Mesothelial cell of epicardium (in vitro differentiated cells): Measurements from ENCODE around the gene DBNDD1. TPM values are rescaled to one million over a fixed set of nuclear protein-coding genes. Genes with fewer than 3 reads are reported as not detected.

Experiments used
- DNase-seq, 2 experiments: peaks; one replicate each; pipeline ENCODE4 v3.0.0; 2021; ENCODE audit warnings: low spot score in 2 of 2; ENCODE audit not compliant: unreplicated experiment in 2 of 2
- H3K27ac Mint-ChIP-seq: 2 replicates; pipeline ENCODE4 v1.8.0; 2021; ENCODE audit warnings: mixed read lengths
- H3K27me3 Mint-ChIP-seq: 2 replicates; pipeline ENCODE4 v1.8.0; 2021; ENCODE audit warnings: low read depth, mixed read lengths
- H3K36me3 Mint-ChIP-seq: 2 replicates; pipeline ENCODE4 v1.8.0; 2021; ENCODE audit warnings: mixed read lengths
- H3K4me1 Mint-ChIP-seq: 2 replicates; pipeline ENCODE4 v1.8.0; 2021; ENCODE audit warnings: mixed read lengths
- H3K4me3 Mint-ChIP-seq: 2 replicates; pipeline ENCODE4 v1.8.0; 2021; ENCODE audit warnings: mild to moderate bottlenecking, moderate library complexity, mixed read lengths
- H3K9me3 Mint-ChIP-seq: 2 replicates; pipeline ENCODE4 v1.8.0; 2021; ENCODE audit warnings: mixed read lengths
- CTCF ChIP-seq: fragments of 200-600 bp; sonication (generic); IDR thresholded peaks from one replicate; pipeline ENCODE4 v1.5.0; 2021; ENCODE audit warnings: antibody characterized with exemption; ENCODE audit not compliant: unreplicated experiment
- total RNA-seq: library from RNA; stranded (reverse); gene quantifications from 3 replicates; pipeline ENCODE4 v1.2.1, GENCODE V29; 2021

The DBNDD1 gene
- total RNA-seq, 1 donor from 2014 or later, result 10.2 TPM

GRCh38 chr16:90041896-90042473 is 22.7 kb upstream of the DBNDD1 start:
- H3K4me3 Mint-ChIP-seq, result no peak overlapping the region
- no peak overlapping the region for H3K27ac Mint-ChIP-seq
- DNase-seq, result no peak
- H3K36me3 Mint-ChIP-seq, result peaks cover 6% of the 10 kb centered on the region
- H3K9me3 Mint-ChIP-seq, result no peaks in the 10 kb centered on the region
- TF ChIP-seq CTCF, result no peak
- no peaks in the 10 kb centered on the region for H3K27me3 Mint-ChIP-seq
- peaks cover 8% of the 10 kb centered on the region for H3K4me1 Mint-ChIP-seq

- Mint-ChIP-seq H3K9me3 (no peaks in the 10 kb centered on the region), H3K27ac (no peak overlapping the region), H3K4me1 (no peaks in the 10 kb centered on the region), H3K4me3 (no peak overlapping the region), H3K36me3 (peaks cover 10% of the 10 kb centered on the region), H3K27me3 (no peaks in the 10 kb centered on the region)
- no peak for TF ChIP-seq CTCF
- DNase-seq, result no peak
Observed at GRCh38 chr16:90040152-90041023, 21.1 kb upstream of the DBNDD1 start.

- Mint-ChIP-seq H3K4me3 (no peak overlapping the region), H3K27me3 (no peaks in the 10 kb centered on the region), H3K27ac (no peak overlapping the region), H3K9me3 (no peaks in the 10 kb centered on the region), H3K36me3 (peaks cover 12% of the 10 kb centered on the region), H3K4me1 (no peaks in the 10 kb centered on the region)
- no peak for DNase-seq
- TF ChIP-seq CTCF, result no peak
Observed at GRCh38 chr16:90037276-90037675, 18.0 kb upstream of the DBNDD1 start.

GRCh38 chr16:90035902-90036301 is 16.6 kb upstream of the DBNDD1 start:
- Mint-ChIP-seq H3K4me1 (no peaks in the 10 kb centered on the region), H3K36me3 (peaks cover 10% of the 10 kb centered on the region), H3K9me3 (no peaks in the 10 kb centered on the region), H3K27ac (no peak overlapping the region), H3K4me3 (no peak overlapping the region), H3K27me3 (no peaks in the 10 kb centered on the region)
- DNase-seq, result no peak
- TF ChIP-seq CTCF, result no peak

- Mint-ChIP-seq H3K36me3 (peaks cover 8% of the 10 kb centered on the region), H3K9me3 (no peaks in the 10 kb centered on the region), H3K27ac (no peak overlapping the region), H3K4me1 (no peaks in the 10 kb centered on the region), H3K27me3 (no peaks in the 10 kb centered on the region), H3K4me3 (no peak overlapping the region)
- TF ChIP-seq CTCF, result no peak
- DNase-seq, result no peak
Observed at GRCh38 chr16:90034504-90034903, 15.2 kb upstream of the DBNDD1 start.
